PC-9 (cell line): ENCODE measurements around the gene HMGA1.

Experiments used
- EZH2 ChIP-seq: fragments of 200-600 bp; sonication (generic); IDR thresholded peaks from 2 replicates; pipeline ENCODE4 v1.8.0; 2017; ENCODE audit warnings: antibody characterized with exemption, low read depth
- TF ChIP-seq, protein P1 (sequence below): fragments of 200-600 bp; sonication (generic); conservative IDR thresholded peaks from 2 replicates; pipeline ENCODE4 v1.6.1; 2017; ENCODE audit warnings: mixed run types, antibody characterized with exemption, mild to moderate bottlenecking, moderate library complexity

DNA sequence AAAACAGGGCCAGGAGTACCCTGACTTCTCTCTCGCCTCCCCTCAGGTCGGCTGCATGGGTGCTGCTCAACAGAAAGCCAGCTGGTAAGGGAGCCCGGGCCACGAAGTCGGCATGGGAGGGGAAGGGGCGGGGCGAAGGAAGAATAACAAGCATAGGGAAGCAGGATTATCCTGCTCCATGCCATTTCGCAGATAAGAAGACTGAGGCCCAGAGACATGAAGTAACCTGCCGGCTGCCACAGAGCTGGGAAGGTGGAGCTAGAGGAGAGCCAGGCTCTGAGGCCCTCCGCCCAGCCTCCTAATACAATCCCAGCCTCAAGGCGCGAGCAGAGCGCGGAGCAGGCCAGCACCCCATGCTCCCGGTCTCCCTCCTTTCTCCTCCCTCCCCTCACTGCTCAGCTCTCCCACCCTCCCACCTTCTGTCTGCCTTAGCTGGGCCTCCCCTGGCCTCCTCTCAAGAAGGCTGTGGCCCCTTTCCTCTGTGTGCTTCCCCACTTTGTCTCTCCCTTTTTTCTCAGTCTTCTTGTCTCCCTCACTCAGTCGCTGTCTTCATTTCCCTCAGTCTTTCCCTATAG lies 13.2 kb upstream of the HMGA1 start:
- no peak for TF ChIP-seq EZH2
- TF ChIP-seq, protein P1, sequence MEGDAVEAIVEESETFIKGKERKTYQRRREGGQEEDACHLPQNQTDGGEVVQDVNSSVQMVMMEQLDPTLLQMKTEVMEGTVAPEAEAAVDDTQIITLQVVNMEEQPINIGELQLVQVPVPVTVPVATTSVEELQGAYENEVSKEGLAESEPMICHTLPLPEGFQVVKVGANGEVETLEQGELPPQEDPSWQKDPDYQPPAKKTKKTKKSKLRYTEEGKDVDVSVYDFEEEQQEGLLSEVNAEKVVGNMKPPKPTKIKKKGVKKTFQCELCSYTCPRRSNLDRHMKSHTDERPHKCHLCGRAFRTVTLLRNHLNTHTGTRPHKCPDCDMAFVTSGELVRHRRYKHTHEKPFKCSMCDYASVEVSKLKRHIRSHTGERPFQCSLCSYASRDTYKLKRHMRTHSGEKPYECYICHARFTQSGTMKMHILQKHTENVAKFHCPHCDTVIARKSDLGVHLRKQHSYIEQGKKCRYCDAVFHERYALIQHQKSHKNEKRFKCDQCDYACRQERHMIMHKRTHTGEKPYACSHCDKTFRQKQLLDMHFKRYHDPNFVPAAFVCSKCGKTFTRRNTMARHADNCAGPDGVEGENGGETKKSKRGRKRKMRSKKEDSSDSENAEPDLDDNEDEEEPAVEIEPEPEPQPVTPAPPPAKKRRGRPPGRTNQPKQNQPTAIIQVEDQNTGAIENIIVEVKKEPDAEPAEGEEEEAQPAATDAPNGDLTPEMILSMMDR: no peak
